Measurements from ENCODE around the gene GRIK1. TPM values are rescaled to one million over a fixed set of nuclear protein-coding genes. Genes with fewer than 3 reads are reported as not detected.

GRIK1 gene
- total RNA-seq, 1 donor from 2014 or later, result not detected

GRCh38 chr21:29568020-29568697 is 371.6 kb downstream of the GRIK1 start:
- DNase-seq (no peak), ATAC-seq (no peak)
- TF ChIP-seq, protein P1, sequence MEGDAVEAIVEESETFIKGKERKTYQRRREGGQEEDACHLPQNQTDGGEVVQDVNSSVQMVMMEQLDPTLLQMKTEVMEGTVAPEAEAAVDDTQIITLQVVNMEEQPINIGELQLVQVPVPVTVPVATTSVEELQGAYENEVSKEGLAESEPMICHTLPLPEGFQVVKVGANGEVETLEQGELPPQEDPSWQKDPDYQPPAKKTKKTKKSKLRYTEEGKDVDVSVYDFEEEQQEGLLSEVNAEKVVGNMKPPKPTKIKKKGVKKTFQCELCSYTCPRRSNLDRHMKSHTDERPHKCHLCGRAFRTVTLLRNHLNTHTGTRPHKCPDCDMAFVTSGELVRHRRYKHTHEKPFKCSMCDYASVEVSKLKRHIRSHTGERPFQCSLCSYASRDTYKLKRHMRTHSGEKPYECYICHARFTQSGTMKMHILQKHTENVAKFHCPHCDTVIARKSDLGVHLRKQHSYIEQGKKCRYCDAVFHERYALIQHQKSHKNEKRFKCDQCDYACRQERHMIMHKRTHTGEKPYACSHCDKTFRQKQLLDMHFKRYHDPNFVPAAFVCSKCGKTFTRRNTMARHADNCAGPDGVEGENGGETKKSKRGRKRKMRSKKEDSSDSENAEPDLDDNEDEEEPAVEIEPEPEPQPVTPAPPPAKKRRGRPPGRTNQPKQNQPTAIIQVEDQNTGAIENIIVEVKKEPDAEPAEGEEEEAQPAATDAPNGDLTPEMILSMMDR (IDR thresholded peaks at IDR 0.05), result no peak
- Histone ChIP-seq H3K9me3 (no peaks in the 10 kb centered on the region), H3K27me3 (no peaks in the 10 kb centered on the region), H3K36me3 (no peaks in the 10 kb centered on the region), H3K4me1 (no peaks in the 10 kb centered on the region), H3K4me3 (no peak overlapping the region), H3K27ac (no peak overlapping the region)
- intact Hi-C loops (cut with DNase I), result no loop called here

DNA sequence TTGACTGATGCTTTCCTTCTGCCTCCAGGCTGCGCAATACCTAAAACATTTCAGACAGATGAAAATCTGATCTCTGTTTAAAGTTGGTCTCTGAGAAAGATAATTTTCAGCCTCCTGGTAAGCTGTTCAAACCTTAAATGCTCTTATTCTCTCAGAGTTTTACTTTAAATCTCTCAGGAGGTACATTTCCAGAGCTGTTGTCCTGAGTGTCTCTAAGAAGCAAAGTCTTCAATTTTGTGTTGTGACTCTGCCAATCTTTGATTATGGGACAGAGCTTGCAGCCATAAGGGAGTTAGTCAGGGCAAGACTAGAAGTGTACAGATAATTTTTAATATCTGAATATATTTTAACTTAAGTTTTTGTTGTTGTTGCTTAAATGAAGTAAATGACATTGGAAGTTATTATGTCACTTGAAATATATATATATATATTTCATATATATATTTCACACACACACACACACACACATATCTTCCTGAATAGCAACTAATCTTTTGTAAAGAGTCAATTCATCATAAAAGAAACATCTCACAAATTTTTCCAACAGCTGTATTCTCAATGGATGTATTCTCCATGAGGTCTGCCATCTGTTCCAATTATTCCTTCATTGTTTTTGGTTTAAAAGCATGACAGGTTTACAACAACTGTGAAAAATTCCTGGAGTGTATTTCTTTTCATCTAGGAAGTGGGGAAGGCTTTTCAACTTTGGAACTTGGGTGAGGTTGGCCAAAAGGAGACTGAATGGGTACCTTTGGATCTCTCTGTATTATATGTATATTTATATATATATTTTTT is 381.7 kb downstream of the GRIK1 start:
- no peaks in the 10 kb centered on the region for H3K4me1 ChIP-seq
- no peak overlapping the region for H3K4me3 ChIP-seq
- DNase-seq, result no peak
- intact Hi-C loops (cut with DNase I), result no loop called here
- TF ChIP-seq, protein P1 (IDR thresholded peaks at IDR 0.05), result no peak
- H3K36me3 ChIP-seq, result no peaks in the 10 kb centered on the region
- no peaks in the 10 kb centered on the region for H3K27me3 ChIP-seq
- ATAC-seq, result no peak
- no peaks in the 10 kb centered on the region for H3K9me3 ChIP-seq
- H3K27ac ChIP-seq, result no peak overlapping the region

GRCh38 chr21:29557200-29557599 is 382.6 kb downstream of the GRIK1 start:
- ATAC-seq (no peak), DNase-seq (no peak)
- TF ChIP-seq, protein P1 (IDR thresholded peaks at IDR 0.05), result no peak
- no peaks in the 10 kb centered on the region for H3K27me3 ChIP-seq
- H3K36me3 ChIP-seq, result no peaks in the 10 kb centered on the region
- no peak overlapping the region for H3K4me3 ChIP-seq
- no peaks in the 10 kb centered on the region for H3K4me1 ChIP-seq
- H3K27ac ChIP-seq, result no peak overlapping the region
- intact Hi-C loops (cut with DNase I), result no loop called here
- H3K9me3 ChIP-seq, result no peaks in the 10 kb centered on the region

GRCh38 chr21:29555601-29556000 is 384.2 kb downstream of the GRIK1 start:
- H3K4me3 ChIP-seq, result no peak overlapping the region
- no peaks in the 10 kb centered on the region for H3K9me3 ChIP-seq
- no peak overlapping the region for H3K27ac ChIP-seq
- ATAC-seq (no peak), DNase-seq (no peak)
- no peaks in the 10 kb centered on the region for H3K36me3 ChIP-seq
- TF ChIP-seq, protein P1 (IDR thresholded peaks at IDR 0.05), result no peak
- H3K4me1 ChIP-seq, result no peaks in the 10 kb centered on the region
- no peaks in the 10 kb centered on the region for H3K27me3 ChIP-seq
- intact Hi-C loops (cut with DNase I), result no loop called here

GRCh38 chr21:29550205-29550604 is 389.6 kb downstream of the GRIK1 start:
- TF ChIP-seq, protein P1 (IDR thresholded peaks at IDR 0.05), result no peak
- Histone ChIP-seq H3K4me1 (no peaks in the 10 kb centered on the region), H3K4me3 (no peak overlapping the region), H3K9me3 (no peaks in the 10 kb centered on the region), H3K36me3 (no peaks in the 10 kb centered on the region), H3K27me3 (no peaks in the 10 kb centered on the region), H3K27ac (no peak overlapping the region)
- ATAC-seq (no peak), DNase-seq (no peak)
- intact Hi-C loops (cut with DNase I), result no loop called here

All from upper lobe of right lung (tissue), 1 donor.